Right atrium auricular region (tissue), 2 donors: ENCODE measurements around the gene C17orf113. TPM values are rescaled to one million over a fixed set of nuclear protein-coding genes. Genes with fewer than 3 reads are reported as not detected.

ENCODE experiments used
- DNase-seq: peaks from one replicate; pipeline ENCODE4 v3.0.0-alpha.2; 2019; ENCODE audit warnings: low spot score
- H3K27ac ChIP-seq, 2 donors: fragments of 200-600 bp; sonication (generic); 1 replicate in 1 of 2; 2 replicates in 1 of 2; pipeline ENCODE4 v1.5.1; 2016 to 2019
- H3K27me3 ChIP-seq, 2 donors: fragments of 200-600 bp; sonication (generic); one replicate each; pipeline versions ENCODE4 v1.5.1 to v1.6.0; 2017 to 2019
- H3K36me3 ChIP-seq: fragments of 200-600 bp; sonication (generic); one replicate; pipeline ENCODE4 v1.5.1; 2016
- H3K4me1 ChIP-seq, 2 donors: fragments of 200-600 bp; sonication (generic); one replicate each; pipeline versions ENCODE4 v1.5.1 to v1.6.0; 2017 to 2019
- H3K4me3 ChIP-seq, 2 donors: fragments of 200-600 bp; sonication (generic); 1 replicate in 1 of 2; 2 replicates in 1 of 2; pipeline ENCODE4 v1.5.1; 2017 to 2019; ENCODE audit warnings: mild to moderate bottlenecking in 1 of 2, moderate library complexity in 1 of 2
- H3K9me3 ChIP-seq, 2 donors: fragments of 200-600 bp; sonication (generic); one replicate each; pipeline ENCODE4 v1.5.1; 2019
- CTCF ChIP-seq, 2 donors: fragments of 200-600 bp; sonication (generic); IDR thresholded peaks; one replicate each; pipeline ENCODE4 v1.5.1; 2019; ENCODE audit warnings: antibody characterized with exemption in 2 of 2
- total RNA-seq, 2 donors: library from RNA; depleted of rRNA; stranded (reverse); fragments of >200 nt; gene quantifications; one replicate each; pipeline ENCODE4 v1.1.0, GENCODE V29; 2016

C17orf113 gene
- total RNA-seq, 2 donors from 2014 or later = 0.74 to 0.94 TPM

- Histone ChIP-seq H3K36me3 (no peaks in the 10 kb centered on the region), H3K27me3 (no peaks in the 10 kb centered on the region), H3K9me3 (no peaks in the 10 kb centered on the region), H3K4me1 (no peaks in the 10 kb centered on the region), H3K27ac (no peak overlapping the region), H3K4me3 (no peak overlapping the region)
- no peak for DNase-seq
- TF ChIP-seq CTCF (IDR thresholded peaks at IDR 0.05) = no peak
Observed at GRCh38 chr17:42087042-42087701, 36.8 kb upstream of the C17orf113 start.

GRCh38 chr17:42081516-42082129, 31.2 kb upstream of the C17orf113 start:
- Histone ChIP-seq H3K27ac (no peak overlapping the region), H3K4me3 (no peak overlapping the region), H3K36me3 (no peaks in the 10 kb centered on the region), H3K4me1 (no peaks in the 10 kb centered on the region), H3K9me3 (no peaks in the 10 kb centered on the region), H3K27me3 (no peaks in the 10 kb centered on the region)
- TF ChIP-seq CTCF (IDR thresholded peaks at IDR 0.05) = no peak
- no peak for DNase-seq

DNA sequence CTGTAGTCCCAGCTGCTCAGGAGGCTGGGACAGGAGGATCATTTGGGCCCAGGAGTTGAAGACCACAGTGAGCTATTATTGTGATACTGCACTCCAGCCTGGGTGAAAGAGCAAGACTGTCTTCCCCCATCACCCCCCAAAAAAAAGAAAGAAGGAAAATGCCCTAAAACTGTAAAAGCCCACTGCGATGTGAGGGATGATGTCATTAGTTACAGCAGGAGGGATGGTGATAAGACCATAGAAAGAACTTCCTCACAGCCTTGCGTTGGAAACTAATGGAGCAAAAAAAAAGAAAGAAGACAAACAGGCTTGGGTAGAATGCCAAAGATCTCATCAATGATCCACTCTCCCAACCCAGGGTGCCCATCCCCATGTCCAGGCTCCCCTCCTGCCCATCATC, 29.1 kb upstream of the C17orf113 start:
- Histone ChIP-seq H3K4me1 (no peaks in the 10 kb centered on the region), H3K27me3 (no peaks in the 10 kb centered on the region), H3K4me3 (no peak overlapping the region), H3K27ac (no peak overlapping the region), H3K36me3 (no peaks in the 10 kb centered on the region), H3K9me3 (no peaks in the 10 kb centered on the region)
- DNase-seq = no peak
- TF ChIP-seq CTCF (IDR thresholded peaks at IDR 0.05) = no peak

GRCh38 chr17:42078396-42079043, 28.1 kb upstream of the C17orf113 start:
- DNase-seq = no peak
- H3K4me3 ChIP-seq = no peak overlapping the region
- no peaks in the 10 kb centered on the region for H3K9me3 ChIP-seq
- H3K4me1 ChIP-seq = no peaks in the 10 kb centered on the region
- no peak for TF ChIP-seq CTCF (IDR thresholded peaks at IDR 0.05)
- H3K36me3 ChIP-seq = no peaks in the 10 kb centered on the region
- no peaks in the 10 kb centered on the region for H3K27me3 ChIP-seq
- no peak overlapping the region for H3K27ac ChIP-seq

DNA sequence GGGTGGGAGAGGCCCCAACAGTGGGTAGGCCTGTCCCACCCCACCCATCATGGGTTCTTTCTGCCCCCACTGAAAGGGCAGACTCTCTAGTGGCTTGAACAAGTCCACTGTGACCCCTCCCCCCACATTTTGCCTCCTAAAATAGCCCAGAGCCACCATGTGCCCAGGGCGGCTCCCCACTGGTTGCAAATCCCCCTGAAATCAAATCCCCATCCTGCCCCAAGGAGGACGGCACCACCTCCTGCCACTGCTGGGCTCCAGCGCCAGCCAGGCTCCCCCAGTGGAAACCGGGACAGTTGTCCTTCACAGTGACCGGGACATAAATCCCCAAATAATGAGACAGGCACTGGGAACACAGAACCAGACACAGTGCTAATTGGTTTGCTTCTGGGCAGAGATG, 27.4 kb upstream of the C17orf113 start:
- no peak for DNase-seq
- Histone ChIP-seq H3K27me3 (peaks cover 0 to under 1% of the 10 kb centered on the region in 2 donors), H3K36me3 (no peaks in the 10 kb centered on the region), H3K27ac (no peak overlapping the region), H3K4me1 (peaks cover 0 to 1% of the 10 kb centered on the region in 2 donors), H3K4me3 (no peak overlapping the region), H3K9me3 (no peaks in the 10 kb centered on the region)
- no peak for TF ChIP-seq CTCF (IDR thresholded peaks at IDR 0.05)
